GM12801 (cell line): ENCODE measurements around the gene KLHL26.

ENCODE experiments used
- TF ChIP-seq, protein P1 (sequence below): IDR thresholded peaks from one replicate; pipeline ENCODE4 v1.5.1; 2011; ENCODE audit warnings: control low read depth; ENCODE audit not compliant: insufficient read length; ENCODE audit errors: extremely low read depth

The KLHL26 gene

DNA sequence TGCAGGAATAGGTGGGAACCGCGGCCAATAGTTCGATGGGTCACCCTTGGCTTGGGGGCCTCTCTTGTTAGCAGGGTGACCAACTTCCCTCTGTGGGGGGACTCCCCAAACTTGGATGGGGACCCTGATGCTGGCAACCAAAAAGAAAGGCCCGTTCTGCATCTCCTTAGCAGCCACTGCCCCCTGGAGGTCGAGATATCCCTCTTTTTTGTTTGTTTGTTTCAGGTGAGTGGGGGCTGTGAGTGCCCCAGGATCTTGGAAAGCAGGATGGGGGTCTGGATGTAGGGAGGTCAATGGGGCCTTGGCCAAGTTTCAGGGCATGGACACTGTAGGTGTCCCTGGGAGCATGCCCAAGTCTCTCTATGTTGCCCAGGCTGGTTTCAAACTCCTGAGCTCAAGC, 39.0 kb downstream of the KLHL26 start:
- TF ChIP-seq, protein P1, sequence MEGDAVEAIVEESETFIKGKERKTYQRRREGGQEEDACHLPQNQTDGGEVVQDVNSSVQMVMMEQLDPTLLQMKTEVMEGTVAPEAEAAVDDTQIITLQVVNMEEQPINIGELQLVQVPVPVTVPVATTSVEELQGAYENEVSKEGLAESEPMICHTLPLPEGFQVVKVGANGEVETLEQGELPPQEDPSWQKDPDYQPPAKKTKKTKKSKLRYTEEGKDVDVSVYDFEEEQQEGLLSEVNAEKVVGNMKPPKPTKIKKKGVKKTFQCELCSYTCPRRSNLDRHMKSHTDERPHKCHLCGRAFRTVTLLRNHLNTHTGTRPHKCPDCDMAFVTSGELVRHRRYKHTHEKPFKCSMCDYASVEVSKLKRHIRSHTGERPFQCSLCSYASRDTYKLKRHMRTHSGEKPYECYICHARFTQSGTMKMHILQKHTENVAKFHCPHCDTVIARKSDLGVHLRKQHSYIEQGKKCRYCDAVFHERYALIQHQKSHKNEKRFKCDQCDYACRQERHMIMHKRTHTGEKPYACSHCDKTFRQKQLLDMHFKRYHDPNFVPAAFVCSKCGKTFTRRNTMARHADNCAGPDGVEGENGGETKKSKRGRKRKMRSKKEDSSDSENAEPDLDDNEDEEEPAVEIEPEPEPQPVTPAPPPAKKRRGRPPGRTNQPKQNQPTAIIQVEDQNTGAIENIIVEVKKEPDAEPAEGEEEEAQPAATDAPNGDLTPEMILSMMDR: no peak

GRCh38 chr19:18676692-18677091, 39.9 kb downstream of the KLHL26 start:
- TF ChIP-seq, protein P1: no peak

GRCh38 chr19:18677156-18677555, 40.3 kb downstream of the KLHL26 start:
- TF ChIP-seq, protein P1: no peak

DNA sequence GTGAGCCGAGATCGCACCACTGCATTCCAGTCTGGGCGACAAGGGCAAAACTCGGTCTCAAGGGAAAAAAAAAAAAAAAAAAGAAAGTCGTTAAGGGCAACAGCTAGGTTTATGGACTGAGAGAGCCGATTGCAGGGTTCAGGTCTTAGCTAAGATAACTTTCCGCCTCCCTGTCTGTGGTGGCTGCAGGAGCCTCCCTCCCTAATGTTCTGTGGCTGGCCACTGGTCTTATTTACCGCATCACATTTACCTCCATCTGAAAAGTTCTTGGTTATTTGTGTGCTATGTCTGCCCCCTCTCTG, 45.9 kb downstream of the KLHL26 start:
- TF ChIP-seq, protein P1: no peak

DNA sequence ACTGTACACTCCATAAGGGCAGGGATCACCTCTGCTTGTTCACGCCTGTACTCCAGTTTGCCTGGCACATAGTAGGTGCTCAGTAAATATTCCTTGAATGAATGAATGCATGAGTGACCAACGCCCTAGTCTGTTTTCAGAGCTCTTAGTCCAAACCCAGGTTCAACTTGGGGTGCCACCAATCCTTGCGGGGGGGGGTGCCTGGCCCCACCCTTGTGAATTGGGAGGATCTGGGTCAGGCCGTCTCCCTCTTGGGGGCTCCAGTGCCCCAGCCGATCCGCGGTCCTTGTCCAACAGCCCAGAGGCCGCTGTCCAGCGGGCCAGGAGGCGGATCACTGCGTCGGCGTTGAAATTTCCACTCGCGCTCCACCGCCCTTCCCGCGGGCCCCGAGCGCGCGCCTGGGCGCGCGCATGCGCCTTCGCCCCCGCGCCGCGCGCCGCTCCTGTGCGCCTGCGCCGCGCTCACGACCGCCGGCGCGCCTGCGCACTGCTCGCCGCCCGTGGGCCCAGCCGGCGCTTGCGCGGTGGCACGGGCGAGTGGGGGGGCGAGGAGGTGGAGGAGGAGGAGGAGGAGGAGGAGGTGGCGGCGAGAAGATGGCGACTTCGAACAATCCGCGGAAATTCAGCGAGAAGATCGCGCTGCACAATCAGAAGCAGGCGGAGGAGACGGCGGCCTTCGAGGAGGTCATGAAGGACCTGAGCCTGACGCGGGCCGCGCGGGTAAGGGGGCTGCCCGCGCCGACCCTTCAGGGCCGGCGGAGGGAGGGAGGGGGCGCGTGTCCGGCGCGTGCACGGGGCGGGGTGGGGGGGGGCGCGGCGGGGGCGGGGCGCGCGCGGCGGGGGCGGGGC, 46.5 kb downstream of the KLHL26 start, which contains the start of gene CRTC1:
TSS of gene CRTC1 (plus strand) at position 572 of the 849 bp plus-strand sequence. CDS start at position 595, 23 bp downstream.
- TF ChIP-seq, protein P1: no peak

DNA sequence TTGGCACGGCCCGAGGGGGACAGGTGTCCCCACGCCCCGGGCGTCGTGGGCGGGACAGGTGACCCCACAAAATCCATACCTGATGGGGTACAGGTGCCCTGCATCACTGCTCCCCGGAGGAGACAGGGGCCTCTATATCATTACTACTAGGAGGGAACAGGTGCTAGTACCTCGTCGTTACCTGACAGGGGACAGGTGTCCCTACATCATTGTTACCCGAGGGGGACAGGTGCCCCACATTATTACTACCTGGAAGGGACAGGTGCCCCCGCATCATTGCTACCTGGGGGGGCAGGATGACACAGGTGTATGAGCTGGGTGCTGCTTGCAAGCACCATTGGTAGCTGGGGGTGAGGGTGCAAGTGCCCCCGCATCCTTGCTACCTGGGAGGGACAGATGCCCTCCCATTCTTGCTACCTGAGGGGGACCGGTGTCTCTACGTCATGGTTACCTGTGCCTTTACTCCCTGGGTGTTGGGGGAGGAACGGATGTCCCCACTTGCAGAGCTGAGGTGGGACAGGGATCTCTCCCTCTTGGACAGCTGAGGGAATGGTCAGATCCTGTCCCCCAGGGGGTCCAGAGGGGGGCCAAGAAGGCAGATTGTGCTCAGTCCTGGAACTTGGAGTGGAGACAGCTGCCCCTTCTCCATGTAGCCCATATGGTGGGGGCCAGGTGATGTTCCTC, 47.3 kb downstream of the KLHL26 start:
- TF ChIP-seq, protein P1: no peak

DNA sequence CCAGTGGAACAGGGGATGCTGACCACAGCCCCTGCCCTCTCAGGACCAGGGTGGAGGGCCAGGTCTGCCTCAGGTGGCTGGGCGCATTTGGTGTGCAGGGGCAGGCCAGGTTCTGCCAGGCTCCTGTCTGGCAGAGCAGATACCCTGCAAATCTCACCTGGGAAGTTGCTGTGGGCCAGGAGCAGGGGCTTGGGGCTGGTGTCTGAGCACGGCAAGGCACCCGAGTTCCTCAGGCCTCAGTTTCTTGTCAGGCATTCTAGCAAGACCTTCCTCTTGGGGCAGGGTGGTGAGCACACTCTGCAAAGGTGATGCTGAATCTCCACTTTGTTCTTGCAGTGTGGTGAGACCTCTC, 47.8 kb downstream of the KLHL26 start:
- TF ChIP-seq, protein P1: no peak
